ENCODE results near the gene IMPA2.
"Not testable (repeated sequence)": the region's sequence is repeated elsewhere in the genome, so short reads cannot be mapped to it uniquely, and the experiment has no call there.

The IMPA2 gene

GRCh38 chr18:11981192-11981542, at the start of gene IMPA2:
Gene IMPA2, plus strand, starts transcription at chr18:11981507. Its CDS starts 163 bp downstream, at chr18:11981670.
- DNase-seq (ENCODE audit: low spot score) = peak; percentile 67

DNA sequence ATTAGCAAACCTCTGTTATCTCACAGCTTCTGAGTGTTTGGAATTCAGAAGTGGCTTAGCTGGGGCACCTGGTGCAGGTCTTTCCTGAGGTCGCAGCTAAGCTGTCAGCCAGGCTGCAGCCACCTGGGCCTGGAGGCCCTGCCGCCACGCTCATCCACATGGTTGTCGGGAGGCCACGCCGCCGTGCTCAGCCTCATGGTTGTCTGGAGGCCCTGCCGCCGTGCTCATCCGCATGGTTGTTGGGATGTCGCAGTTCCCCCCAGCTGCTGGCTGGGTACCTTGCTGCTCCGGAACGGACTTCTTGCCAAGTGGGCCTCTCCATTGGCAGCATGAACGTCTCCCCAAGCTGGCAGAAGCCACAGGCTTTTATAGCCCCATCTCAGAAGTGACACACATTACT, 48.9 kb upstream of the IMPA2 start:
- DNase-seq (ENCODE audit: low spot score) = no peak

DNA sequence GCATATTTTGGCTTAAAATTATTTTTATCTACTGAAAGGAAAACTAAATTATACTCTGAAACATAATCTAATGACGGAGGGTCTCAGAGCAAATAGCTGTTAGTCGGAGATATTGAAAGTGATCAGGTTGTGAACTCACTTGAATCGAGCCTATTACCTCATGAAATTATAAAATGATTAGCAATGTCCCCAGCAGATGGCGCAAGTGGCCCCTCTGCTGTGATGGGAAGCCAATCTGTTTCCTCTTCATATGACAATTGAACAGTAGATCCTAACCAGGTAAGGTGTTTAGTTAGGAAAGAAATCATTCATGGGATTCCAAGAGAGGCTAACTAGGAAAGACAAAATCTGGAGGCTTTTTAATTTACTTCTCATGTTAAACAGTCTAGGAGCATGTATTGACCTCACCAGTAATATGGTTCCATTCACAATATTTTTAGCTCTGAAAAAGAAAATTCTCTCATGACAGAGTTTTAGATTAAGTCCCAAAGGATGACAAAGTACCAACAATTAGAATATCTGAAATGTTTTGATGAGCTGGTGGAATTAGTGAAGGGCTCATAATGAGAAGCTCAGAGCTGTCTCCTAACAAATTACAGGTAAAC, 43.3 kb upstream of the IMPA2 start:
- DNase-seq (ENCODE audit: low spot score) = peak; percentile 67

DNA sequence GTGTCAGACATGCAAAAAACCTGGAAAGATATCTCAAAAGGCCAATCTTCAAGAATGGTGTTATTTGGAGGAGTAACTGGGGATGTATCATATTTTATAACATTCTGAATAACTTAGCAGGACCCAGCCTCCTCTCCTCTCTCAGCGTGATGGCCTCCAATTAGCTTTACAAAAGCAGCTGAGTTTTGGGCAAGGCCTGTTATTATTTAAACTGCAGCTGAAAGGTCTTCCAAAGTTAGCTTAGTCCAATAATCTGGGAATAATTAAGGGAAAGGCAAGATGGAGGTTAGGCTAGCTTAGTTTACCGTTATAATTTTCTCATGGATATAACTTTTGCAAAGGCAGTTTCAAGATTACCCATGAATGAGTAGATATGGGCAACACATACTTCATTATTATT, 40.4 kb upstream of the IMPA2 start:
- DNase-seq (ENCODE audit: low spot score) = no peak

DNA sequence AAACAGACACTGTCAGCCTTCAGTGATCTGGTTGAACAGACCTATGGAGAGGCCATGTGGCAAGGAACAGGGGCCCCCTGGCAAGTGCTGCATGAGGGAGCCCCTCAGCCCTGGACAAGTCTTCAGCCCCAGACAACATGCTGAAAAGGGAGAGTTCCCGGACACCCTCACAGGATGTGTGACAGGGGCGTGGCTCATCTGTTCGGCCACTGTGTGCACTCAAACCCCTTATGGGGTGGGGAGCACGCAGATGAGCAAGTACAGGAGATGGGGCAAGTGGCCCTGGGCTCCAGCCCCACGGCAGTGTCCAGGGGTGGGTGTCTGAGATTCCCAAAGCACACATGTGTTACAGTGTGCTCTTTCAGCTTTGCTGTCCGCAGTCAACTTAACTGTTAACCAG, 37.8 kb upstream of the IMPA2 start:
- DNase-seq (ENCODE audit: low spot score) = no peak

GRCh38 chr18:11944252-11944651, 37.1 kb upstream of the IMPA2 start:
- DNase-seq (ENCODE audit: low spot score) = no peak

DNA sequence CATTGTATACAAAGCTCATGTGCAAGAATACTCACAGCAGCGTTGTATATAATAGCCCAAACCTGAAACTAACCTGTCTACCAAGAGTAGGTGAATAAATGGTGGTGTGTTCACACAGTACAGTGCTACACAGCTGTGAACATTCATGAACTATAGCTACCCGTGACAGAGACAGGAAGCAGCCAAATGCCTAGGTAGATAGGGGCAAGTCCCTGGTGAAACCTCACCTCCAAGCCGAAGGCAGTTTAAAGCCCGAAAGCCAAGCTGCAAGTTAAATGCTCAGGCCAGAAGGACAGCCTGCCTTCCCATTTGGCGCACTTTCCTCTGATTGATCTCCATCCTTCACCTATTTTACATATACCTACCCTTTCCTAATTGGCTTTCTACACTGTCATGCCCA, 36.5 kb upstream of the IMPA2 start:
- DNase-seq (ENCODE audit: low spot score) = no peak

DNA sequence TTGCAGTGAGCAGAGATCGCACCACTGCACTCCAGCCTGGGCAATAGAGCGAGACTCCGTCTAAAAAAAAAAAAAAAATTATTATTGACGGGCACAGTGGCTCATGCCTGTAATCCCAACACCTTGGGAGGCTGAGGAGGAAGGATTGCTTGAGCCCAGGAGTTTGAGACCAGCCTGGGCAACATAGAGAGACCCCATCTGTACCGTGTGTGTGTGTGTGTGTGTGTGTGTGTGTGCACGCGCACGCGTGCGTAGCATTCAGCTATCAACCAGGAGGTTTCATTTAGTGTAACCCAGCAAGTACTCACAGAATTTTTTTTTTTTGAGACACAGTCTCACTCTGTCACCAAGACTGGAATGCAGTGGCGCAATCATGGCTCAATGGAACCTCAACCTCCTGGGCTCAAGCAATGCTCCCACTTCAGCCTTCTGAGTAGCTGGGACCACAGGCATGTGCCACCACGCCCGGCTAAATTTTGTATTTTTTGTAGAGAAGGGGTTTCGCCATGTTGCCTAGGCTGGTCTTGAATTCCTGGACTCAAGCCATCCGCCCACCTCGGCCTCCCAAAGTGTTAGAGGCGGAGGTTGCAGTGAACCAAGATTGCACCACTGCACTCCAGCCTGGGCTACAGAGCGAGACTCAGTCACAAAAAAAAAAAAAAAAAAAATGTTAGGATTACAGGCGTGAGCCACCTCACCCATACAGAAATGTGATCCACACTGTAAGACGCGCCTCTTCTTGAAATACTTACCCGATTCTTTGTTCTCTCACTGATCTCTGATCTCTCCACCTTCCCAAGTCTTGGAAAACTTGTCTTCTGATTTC, 35.3 kb upstream of the IMPA2 start:
- DNase-seq (ENCODE audit: low spot score) = not testable (repeated sequence)

GRCh38 chr18:11946756-11947155, 34.6 kb upstream of the IMPA2 start:
- no peak for DNase-seq (ENCODE audit: low spot score)

GRCh38 chr18:11947214-11948191, 33.8 kb upstream of the IMPA2 start:
- DNase-seq (ENCODE audit: low spot score) = peak; percentile 78

GRCh38 chr18:11948852-11949523, 32.3 kb upstream of the IMPA2 start:
- no peak for DNase-seq (ENCODE audit: low spot score)

GRCh38 chr18:11950824-11951223, 30.5 kb upstream of the IMPA2 start:
- no peak for DNase-seq (ENCODE audit: low spot score)

- no peak for DNase-seq (ENCODE audit: low spot score)
Observed at GRCh38 chr18:11951390-11951851, 29.9 kb upstream of the IMPA2 start.

DNA sequence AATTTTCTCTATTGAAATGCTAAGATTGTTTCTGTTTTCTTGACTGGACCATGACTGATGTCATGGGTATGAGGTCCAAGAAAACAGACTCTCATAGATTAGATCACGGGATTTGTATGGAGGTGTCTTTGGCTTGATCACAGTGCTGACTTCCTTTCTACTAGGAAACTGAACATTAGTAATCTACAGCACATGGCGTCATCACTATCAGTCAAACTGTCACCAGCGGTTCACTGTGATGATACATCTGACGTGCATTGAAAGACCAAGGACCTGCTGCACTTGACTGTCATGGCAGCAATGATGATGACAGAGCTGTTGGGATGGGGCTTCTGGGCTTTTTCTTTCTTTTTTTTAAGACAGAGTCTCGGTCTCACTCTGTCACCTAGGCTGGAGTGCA, 28.2 kb upstream of the IMPA2 start:
- no peak for DNase-seq (ENCODE audit: low spot score)

GRCh38 chr18:11955239-11956029, 25.9 kb upstream of the IMPA2 start:
- DNase-seq (ENCODE audit: low spot score) = peak; percentile 22

DNA sequence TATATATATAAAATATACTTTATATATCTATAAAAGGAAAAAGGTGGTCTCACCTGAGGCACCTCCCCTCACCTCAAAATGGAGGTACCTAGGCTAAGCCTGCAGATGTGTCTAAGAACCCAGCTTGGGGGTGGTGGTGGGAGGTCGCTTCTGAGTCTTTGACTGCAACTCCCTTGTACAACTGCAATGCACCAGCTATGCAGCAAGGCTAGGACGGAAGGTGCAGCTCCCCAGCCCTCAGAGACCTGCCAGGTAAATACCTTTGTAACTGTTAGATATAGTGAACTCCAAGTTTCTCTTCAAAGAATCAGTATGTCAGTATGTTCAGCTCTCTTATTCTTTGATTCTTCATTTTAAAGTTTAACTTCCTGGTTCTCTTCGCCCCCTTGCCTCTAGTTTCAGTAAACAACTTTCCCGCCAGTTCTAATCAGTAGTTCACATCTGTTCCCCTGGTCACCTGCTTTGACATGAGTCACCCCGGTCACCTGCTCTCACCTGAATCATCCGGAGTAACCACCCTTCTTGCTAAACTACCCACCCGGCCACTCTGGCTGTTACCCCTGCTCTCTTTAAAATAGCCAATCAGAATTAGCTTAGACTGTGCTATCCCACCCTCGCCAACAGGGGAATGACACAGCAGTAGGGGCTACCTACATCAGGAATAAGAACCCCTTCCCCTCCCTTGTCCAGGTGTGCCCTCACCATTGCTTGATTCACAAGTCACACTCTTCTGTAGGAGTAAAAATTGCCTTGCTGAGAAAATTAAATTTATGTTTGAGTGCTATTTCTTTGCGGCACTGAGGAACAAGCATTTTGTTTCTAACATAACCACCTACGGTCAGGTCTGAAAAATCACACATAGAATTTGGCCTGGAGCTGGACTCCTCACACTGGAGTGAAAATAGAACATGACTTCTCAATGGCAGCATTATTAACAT, 24.7 kb upstream of the IMPA2 start:
- no peak for DNase-seq (ENCODE audit: low spot score)

- no peak for DNase-seq (ENCODE audit: low spot score)
Observed at GRCh38 chr18:11957636-11958035, 23.7 kb upstream of the IMPA2 start.

- not testable (repeated sequence) for DNase-seq (ENCODE audit: low spot score)
Observed at GRCh38 chr18:11959651-11960050, 21.7 kb upstream of the IMPA2 start.

DNA sequence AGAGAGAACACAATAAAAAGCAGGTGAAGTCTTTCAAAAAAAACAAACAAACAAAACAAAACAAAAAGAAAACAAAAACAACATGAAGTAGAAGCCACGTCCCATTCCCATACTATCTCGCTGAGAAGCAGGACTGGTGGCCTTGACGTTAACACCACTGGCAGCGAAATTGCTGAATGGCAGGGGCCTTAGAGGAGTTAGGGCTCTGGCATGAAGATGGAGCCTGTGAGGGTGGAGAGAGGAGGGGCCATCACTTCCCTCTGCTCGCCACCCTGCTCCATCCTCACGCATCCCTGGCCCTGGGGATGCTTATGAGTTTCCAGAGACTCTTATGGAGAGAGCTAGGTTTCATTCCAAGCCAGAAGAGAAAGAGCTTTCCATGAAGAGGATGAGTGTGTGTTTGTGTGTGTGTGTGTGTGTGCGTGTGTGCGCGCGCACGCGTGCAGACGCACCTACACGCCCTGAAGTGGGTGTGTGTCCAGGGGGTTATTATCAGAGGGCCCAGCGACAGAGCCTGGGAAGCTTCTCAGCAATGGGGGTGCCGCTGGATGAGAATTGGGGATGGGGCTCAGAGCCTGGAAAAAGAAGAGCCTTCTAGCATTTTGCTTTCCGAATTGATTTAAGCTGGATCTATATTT, 20.4 kb upstream of the IMPA2 start:
- no peak for DNase-seq (ENCODE audit: low spot score)

All from kidney capillary endothelial cell (primary cell).